ENCODE measurements around the gene SLC5A4. TPM values are rescaled to one million over a fixed set of nuclear protein-coding genes. Genes with fewer than 3 reads are reported as not detected.

SLC5A4 gene
- total and polyA plus RNA-seq, 12 donors = 0.06 to 0.89 (median 0.20) TPM; not detected in 2

DNA sequence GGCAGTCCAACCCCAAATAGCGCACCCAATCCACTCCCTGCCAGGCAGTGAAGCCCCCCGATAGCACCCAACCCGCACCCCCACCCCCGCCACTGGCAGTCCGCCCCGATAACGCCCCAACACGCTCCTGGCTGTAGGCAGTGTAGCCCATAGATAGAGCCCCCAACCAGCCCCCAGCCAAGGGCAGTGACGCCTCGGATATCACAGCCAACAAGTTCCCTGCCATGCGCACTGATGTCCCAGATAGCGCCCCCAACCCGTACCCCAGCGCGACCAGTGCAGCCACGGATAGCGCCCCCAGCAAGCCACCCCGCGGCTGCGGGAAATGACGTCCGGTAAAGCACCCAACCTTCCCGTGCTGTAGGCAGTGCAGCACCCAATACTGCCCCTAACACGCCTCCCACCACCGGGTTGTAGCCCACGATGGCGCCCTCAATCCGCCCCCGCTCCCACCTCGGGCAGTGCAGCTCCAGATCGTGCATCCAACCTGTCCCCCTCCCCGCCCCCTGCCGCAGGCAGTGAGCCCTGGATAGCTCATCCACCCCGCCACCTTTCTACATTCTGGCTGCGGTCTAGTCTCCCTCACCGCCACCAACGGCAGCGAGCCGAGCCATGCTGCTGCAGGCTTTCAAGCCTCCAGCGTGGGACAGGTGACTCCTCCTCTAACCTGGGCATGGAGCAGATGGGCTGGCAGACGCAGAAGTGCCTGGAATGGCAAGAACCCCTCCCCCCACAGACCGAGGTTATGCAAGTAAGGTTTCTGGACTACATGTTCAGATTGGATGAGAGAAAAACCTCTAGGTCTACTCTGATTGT lies 50.9 kb downstream of the SLC5A4 start:
- Histone ChIP-seq H3K4me3 (peak overlapping the region in 5 of 10 donors; percentile 16 to 40 (median 20)), H3K9me3 (no peaks in the 10 kb centered on the region), H3K36me3 (no peaks in the 10 kb centered on the region), H3K4me1 (peaks cover 0 to 15% (median 9%) of the 10 kb centered on the region in 9 donors), H3K27me3 (peaks cover 0 to 37% (median 22%) of the 10 kb centered on the region in 7 donors), H3K27ac (no peak overlapping the region)
- 39 to 50% methylated on average over 42 of the region's 42 CpGs for WGBS, 2 donors
- ATAC-seq (peak in 3 of 8 donors; percentile 3 to 16 (median 10)), DNase-seq (no peak)
- intact Hi-C loops (cut with DNase I) = loop anchor here in 7 of 10 donors (5.0 to 10.0 kb wide), 4 partner anchors 171 to 232 kb away; no protein-coding TSS in a partner anchor
- TF ChIP-seq CTCF (IDR thresholded peaks at IDR 0.05) = no peak

DNA sequence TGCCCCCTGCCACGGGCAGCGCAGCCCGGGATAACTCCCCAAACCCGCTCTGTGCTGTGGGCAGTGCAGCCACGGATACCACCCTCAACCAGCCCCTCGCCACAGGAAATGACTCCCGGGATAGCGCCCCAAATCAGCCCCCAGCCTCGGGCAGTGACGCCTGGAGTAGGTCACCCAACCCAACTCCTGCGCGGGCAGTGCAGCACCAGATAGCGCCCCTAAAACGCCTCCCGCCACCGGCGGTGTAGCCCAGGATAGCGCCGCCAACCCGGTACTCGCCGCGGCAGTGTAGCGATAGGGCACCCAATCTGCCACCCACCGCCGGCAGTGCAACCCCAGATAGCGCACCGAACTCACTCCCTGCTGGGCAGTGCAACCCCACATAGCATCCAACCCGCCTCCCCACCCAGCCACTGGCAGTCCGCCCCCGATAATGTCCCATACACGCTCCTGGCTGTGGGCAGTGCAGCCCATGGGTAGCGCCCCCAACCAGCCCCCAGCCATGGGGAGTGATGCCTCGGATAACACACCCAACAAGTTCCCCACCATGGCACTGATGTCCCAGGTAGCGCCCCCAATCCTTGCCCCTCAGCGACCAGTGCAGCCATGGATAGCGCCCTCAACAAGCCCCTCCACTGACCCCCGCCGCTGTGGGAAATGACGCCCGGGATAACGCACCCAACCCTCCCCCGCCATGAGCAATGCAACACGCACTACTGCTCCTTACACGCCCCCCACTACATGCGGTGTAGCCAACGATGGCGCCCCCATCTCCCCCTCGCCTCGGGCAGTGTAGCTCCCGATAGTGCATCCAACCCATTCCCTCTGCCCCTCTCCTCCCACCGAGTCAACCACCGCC lies 51.7 kb downstream of the SLC5A4 start:
- WGBS, 2 donors = 31 to 47% methylated on average over 52 to 53 of the region's 53 CpGs
- peaks cover 0 to 15% (median 9%) of the 10 kb centered on the region in 9 donors for H3K4me1 ChIP-seq
- H3K36me3 ChIP-seq = no peaks in the 10 kb centered on the region
- no peaks in the 10 kb centered on the region for H3K9me3 ChIP-seq
- H3K4me3 ChIP-seq = peak overlapping the region in 8 of 10 donors; percentile 9 to 40 (median 28)
- peaks cover 0 to 42% (median 22%) of the 10 kb centered on the region in 7 donors for H3K27me3 ChIP-seq
- DNase-seq (no peak), ATAC-seq (peak in 2 of 8 donors; percentile 7 to 18)
- no peak overlapping the region for H3K27ac ChIP-seq
- no peak for TF ChIP-seq CTCF (IDR thresholded peaks at IDR 0.05)
- intact Hi-C loops (cut with DNase I) = loop anchor here in 7 of 10 donors (2.0 to 10.0 kb wide), 5 partner anchors 63 to 231 kb away; no protein-coding TSS in a partner anchor

DNA sequence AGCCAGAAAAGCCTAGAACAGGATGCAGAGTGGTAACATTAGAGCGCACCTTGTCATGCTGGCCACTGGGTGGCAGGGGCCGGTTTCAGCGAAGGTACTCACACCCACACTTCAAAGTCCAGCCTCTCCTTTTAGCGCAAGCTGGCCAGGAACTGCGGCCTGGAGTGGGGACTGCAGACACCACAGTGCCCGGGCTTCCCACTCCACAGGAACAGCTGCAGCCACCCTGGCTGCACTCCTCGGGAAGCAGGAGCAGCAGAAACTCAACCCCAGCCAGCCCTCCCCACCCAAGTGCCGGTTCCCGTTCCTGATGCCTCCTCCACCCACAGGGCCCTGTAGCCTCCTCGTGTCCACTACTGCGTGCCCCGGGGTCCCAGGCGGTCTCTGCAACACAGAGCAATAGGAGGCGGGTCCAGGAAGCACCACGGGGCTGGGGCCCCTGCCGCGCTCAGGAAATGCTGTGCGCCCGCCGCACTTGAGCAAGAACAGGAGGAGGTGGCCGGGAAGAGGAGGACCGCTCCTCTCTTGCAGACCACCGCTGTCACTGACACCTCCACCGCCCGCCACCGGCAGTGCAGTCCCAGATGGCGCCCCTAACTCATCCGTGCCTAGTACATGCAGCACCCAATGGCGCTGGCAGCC lies 52.5 kb downstream of the SLC5A4 start:
- Histone ChIP-seq H3K36me3 (no peaks in the 10 kb centered on the region), H3K4me3 (peak overlapping the region in 8 of 10 donors; percentile 9 to 40 (median 28)), H3K9me3 (no peaks in the 10 kb centered on the region), H3K27me3 (peaks cover 0 to 48% (median 24%) of the 10 kb centered on the region in 7 donors), H3K27ac (no peak overlapping the region), H3K4me1 (peaks cover 0 to 15% (median 9%) of the 10 kb centered on the region in 9 donors)
- peak in 8 of 9 donors; percentile 17 to 62 (median 44) for TF ChIP-seq CTCF (IDR thresholded peaks at IDR 0.05)
- WGBS, 2 donors = 4 to 13% methylated on average over 29 of the region's 29 CpGs
- DNase-seq (peak; percentile 18 to 39), ATAC-seq (peak; percentile 46 to 73 (median 70))
- intact Hi-C loops (cut with DNase I) = loop anchor here in 7 of 10 donors (2.0 to 10.0 kb wide), 5 partner anchors 64 to 230 kb away; no protein-coding TSS in a partner anchor
